ENCODE results near the gene SHANK1.

- TF ChIP-seq CTCF (IDR thresholded peaks at IDR 0.05; ENCODE audit: insufficient read depth, low read length) (no peak), POLR2AphosphoS5 (IDR thresholded peaks at IDR 0.05; ENCODE audit: low read depth) (no peak), REST (IDR thresholded peaks at IDR 0.05; ENCODE audit: insufficient replicate concordance, low read depth) (no peak)
Measured at GRCh38 chr19:50721441-50722137, 2.0 kb upstream of the SHANK1 start.

All from HL-60 (cell line).